GM19452 (cell line): ENCODE data around the gene GFM1.

ENCODE experiments used
- ATAC-seq: cut with Tn5 transposase; IDR thresholded peaks from one replicate; pipeline ENCODE4 v1.9.1; 2021; ENCODE audit not compliant: unreplicated experiment

Gene GFM1

DNA sequence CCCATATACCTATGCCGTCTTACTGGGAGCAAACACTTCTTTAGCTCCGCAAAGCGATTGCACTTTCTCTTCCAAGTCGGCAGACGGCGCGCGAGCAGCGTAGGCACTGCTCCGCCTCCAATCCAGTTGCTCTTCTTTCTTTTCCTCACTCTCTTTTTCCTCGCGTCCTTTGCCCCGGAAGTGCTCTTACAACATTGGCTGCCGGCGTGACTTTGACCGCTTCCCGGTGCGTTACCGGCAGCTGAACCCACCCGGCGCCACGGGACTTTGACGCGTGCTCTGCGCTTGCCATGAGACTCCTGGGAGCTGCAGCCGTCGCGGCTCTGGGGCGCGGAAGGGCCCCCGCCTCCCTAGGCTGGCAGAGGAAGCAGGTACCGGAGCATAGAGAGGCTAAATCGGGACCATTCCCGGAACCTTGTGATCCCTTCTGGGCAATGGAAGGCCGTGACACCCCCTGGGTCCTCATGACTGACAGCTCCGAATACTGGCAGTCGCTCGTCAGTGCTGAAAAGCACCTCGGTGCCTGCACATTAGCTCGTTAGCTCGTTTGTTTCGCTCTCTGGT, at the start of gene GFM1:
GFM1 (plus strand) TSS at position 183 of the 564 bp plus-strand sequence; CDS start at position 291, 108 bp downstream.
- peak; percentile 98 for ATAC-seq

DNA sequence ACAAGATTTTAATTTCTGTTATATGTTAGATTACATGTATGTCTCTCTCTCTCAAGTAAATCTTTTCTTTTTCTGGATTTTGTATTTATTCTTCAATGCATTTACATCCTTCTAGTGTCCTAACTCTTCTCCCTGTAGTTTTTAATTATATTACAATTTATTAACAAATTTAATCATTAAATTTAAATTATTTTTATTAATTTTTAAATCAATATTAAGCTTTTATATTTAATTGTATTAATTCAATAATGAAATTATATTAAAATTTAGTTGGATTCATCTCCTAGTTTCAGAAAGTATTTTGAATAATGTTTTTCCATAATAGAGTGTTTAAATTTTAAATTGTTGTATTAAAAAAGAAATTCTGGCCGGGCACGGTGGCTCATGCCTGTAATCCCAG, 43.5 kb upstream of the GFM1 start:
- no peak for ATAC-seq

DNA sequence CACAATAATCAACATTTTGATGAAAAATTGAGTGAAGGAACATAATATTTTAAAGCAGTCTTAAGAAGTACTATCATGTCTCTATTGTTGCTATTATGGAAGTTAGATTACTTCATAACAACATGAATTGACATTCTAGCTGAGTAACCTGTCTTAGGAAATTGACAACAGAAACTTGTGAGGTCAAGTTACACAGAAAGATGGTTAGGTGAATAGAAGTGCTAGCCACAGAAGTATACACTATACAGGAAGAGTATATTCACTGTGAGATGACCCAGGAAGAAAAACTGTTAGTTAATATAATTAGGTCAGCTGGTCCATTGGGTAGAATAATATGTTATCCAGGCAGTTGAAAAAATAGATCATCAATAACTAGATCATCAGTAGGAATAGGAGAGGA, 42.1 kb upstream of the GFM1 start:
- ATAC-seq: no peak

DNA sequence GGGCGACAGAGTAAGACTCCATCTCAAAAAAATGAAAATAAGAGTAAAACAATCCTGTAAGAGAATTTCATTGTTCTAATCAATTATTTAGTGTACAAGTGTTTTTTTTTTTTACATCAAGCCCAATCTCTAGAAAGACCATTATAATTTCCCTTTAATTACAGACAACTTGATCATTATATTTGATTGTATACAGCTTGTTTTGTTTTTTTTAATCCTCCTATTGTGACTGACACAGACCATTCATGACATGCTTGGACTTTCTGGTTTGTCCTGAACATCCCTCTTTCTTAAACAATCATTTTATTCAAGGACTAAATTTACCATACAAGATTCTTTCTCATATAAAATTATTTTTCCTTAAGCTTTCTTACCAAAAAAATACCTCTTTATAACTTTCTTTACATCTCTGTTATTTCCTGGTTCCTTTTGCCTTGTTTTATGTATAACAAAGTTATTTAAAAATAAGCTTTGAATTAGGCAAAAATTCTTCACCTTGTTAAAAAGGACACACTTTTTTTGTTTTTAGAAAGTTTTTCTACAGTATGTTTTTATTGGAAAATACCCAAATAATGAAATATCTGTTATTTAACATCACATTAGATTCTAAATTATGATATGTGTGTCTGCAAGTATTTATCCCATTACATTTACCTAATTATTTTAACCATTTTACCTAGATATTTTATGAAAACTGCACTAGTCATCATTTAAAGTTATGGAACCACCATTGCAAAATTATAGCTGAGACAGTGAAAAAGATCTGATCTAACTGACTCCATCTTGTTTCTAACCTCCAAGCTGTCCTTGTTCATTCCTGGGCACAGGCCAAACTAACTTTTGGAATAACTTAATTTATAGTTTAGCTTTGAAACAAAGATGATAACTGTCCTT, 26.1 kb upstream of the GFM1 start:
- no peak for ATAC-seq

DNA sequence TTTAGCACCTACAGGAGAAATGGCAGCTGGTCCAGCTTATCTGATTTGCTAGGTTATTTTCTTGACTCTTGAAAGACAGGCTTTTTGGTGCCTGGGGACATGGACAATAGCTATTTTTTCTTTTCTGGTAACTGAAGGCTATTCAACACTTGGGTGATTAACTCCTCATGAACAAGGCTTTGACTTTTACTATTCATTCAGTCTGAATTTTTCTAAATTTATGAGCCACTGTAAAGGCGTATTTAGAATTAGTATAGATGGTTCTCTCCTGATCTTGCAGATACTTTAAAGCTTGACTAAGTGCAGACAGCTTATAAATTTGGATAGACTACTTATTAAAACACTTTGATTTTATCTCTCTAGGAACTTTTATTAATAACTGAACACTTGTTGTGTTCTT, 18.4 kb upstream of the GFM1 start:
- ATAC-seq: no peak

DNA sequence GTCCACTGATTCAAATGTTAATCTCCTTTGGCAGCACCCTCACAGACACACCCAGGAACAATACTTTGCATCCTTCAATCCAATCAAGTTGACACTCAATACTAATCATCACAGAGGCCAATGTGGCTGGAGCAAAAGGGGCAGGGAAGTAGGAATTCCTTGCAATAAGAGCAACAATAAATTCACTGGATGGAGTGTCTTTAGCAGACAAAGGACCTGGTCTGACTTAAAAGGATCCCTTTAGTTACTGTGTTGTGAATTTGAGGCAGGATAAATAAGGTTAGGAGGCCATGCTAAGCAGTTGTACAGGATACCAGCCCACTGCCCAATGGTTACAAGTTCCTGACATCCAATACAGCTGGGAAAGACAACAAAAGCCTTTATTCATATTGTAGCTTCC, 12.3 kb upstream of the GFM1 start:
- no peak for ATAC-seq

DNA sequence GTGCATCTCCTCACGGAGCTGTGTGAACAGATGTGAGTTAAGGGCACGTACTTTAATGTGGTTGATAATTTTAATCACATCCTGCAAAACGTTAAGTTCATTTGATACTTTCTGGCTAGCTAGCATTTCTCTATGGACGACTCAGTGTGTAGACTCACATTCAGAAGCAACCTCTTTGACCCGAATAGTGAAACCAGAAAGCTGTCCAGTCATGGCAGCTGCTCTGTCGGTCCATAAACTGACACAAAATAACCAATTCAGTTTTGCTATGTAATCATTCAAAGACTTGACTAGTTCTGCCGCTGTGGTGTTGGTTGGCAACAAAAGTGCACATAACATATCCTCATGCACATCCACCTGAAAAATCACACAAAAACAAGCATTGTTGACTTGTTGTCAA, 3.7 kb upstream of the GFM1 start:
- no peak for ATAC-seq

DNA sequence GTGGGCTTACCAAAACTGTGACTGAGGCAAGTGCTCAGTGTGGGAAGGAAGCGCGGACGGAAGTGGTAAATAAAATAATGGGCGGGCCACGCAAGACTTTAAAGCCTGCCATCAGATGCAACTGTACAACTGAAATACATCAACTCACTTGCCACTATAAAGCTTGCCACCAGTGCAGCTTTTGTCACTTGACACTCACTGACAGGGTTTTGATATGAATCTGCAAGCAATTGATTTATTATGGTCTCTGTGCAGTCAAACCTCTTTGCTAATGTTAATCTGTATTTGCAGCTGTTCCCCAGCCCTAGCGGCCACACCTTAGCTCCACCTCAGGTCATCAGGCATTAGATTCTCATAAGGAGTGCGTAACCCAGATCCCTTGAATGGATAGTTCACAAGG, 2.3 kb upstream of the GFM1 start:
- no peak for ATAC-seq

DNA sequence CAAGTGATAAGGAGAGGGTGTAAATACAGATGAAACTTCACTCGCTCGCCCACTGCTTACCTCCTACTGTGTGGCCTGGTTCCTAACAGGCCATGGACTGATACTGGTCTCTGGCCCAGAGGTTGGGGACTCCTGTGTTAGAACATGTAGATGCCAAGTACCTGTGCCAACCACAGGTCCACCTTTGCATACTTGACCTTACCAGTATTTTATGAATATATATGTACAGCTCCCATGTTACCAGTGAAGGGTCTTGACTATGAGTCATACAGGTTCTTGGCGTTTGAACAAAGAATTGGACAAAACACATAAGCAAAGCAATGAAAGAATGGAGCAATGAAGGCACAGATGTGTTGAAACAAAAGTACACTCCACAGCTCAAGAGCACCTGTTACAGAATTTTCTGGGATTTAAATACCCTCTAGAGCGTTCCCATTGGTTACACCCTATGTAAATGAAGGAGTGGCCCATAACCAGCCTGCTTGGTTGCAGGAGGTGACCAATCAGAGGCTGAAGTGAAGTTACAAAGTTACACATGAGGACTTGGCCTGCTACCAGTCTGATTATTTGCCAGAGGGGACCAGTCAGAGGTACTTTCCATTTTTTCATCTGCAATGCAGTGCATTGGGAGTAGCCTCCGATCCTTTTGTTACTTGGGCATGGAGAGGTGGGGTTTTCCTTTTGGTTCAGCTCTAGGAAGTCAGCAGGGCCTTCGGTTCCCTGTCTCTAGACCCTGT, 1.7 kb upstream of the GFM1 start:
- no peak for ATAC-seq

DNA sequence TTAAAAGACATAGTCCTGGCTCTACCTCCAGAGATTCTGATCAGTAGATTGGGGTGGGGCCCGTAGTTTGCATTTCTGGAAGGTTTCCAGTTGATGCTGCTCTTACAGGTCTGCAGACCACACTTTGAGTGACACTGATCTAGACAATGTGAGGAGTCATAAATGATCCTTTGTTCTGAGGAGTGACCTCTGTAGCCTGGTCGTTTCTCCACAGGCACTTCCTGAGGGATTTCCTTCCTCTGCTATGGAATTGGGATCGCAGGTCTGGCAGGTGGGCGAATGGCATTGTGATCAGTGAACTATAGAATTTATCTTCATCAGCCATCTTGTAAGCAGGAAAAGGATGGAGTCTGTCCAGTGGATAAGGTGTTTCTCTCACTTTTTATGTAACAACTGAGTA, 5.5 kb downstream of the GFM1 start:
- ATAC-seq: no peak

DNA sequence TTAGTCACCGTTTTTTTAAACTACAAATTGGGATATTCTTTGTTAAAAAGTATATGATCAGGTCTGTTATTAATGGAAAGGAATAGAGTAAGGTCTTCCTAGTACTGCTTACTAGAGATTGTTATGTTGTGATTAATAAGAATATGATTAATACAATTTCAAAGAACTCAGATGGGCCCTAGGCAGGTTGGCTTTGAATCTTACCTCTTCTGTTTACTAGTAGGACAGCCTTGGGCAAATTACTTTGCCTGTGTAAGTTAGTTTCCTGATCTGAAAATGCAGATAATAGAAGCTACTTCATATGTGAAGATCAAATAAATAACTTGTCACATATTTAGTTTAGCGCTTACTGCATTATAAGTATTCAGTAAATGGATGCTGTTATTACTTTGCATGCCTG, 6.9 kb downstream of the GFM1 start:
- no peak for ATAC-seq

DNA sequence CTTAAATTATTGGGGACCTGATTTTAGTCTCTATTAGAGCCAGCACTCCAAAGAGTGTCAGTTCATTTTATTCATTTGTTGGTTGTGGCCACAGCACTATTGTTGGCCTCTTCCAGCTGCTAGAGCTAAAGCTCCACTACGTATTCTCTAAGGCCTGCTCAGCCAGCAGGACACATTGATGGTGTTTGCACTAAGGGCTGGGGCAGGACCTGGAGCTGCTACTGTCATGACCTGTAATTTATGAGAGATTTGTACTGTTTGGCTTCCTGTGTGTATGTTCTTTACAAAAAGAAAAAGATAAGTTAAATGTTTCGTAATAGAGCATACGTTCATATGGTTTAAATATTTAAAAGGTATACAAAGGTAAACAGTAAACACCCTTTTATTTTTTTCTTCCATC, 8.1 kb downstream of the GFM1 start:
- no peak for ATAC-seq

DNA sequence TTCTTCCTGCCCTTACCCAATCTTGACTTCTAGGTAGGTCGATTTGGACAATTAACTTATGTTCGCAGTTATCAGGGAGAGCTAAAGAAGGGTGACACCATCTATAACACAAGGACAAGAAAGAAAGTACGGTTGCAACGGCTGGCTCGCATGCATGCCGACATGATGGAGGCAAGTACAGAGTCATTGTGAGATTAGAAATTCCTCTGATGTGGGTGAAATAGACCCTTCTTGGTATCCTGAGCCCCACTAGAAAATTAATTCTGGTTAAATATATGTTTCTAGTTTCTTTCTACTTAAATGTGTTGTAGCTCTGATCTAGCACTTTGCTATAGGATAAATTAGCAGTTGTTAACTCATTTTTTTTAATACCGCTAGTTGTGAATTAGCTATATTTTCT, 14.6 kb downstream of the GFM1 start:
- ATAC-seq: no peak

DNA sequence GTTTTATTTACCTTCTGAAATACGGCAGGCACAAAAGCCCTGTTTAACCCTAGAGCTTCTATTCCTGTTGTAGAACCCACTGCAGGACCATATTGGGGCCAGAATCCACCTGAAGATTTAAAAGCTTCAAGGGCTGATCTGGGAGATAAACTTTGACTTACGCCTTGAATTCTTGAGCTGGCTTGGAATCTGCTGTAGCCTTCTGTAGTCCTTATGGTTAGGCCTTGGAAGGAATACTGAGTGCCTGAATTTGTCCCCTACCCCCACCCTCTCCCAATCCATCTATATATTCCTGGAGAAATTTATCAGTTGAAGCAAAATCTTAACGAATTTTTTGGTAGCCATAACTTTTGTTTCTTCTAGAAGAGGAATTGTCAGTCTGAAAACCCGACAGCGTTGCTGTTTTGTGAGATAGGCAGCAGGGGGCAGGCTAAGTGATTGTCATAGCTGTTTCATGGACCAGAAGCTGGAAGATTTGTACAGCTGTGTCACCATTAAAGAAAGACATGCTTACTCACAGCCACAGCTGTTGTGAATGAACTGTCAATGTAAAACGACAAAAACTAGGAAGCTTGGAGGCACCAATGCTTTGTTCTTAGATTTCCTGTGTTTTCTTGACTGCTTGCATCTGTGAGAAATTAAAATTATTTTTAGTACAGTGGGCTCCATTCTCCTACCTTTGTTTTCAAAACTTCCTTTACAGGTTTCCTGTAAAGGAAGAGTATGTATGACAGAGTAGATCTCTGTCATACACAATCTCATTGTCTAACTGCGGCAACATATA, 15.3 kb downstream of the GFM1 start:
- ATAC-seq: peak; percentile 84

DNA sequence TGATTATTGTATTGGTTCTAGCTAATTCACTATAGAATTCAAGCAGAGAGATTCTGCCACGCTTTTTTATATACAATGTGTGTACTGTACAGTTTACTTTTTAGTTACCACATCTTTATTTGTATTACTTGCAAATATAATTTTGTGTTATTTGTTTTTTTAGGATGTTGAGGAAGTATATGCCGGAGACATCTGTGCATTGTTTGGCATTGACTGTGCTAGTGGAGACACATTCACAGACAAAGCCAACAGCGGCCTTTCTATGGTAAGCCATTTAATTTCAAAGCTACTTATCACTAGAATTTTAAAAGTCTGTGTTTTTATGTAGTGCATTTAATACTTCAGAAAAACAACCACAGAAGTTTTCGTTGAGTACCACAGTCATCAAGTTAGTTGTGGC, 16.4 kb downstream of the GFM1 start:
- ATAC-seq: no peak

DNA sequence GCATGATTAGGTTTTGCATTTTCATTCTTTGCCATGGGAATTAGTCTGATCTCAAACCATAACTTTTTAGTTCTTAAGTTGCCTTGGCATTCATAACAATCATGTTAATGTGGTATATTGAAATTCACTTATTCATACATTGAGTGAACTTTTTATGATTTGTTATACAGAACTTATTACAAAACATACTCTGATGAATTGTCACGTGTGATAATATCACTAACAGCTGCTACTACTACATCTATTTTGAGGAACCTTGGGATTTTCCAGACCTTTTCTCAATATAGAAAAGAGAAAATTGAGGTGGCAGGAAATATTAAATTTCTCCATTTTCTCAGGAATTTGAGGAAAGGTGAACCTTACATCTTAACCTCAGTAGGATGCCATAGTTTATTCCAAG, 18.9 kb downstream of the GFM1 start:
- no peak for ATAC-seq

DNA sequence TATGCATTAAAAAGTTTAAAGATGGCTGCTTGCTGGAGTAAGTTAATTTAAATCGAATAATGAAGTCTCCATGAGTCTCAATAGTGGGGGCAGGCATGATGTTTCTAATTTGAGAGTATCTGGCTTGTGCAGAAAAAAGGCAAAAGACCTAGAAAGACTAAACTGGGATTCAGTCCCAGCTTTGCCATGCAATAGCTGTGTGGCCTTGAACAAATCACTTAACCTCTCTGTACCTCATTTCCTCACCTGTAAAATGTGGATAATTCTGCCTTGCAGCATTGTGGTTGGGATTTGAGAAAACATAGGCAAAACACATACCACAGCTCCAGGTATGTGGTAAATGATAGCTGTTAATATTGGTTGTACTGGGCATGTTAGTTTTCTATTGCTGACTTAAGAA, 19.5 kb downstream of the GFM1 start:
- no peak for ATAC-seq

DNA sequence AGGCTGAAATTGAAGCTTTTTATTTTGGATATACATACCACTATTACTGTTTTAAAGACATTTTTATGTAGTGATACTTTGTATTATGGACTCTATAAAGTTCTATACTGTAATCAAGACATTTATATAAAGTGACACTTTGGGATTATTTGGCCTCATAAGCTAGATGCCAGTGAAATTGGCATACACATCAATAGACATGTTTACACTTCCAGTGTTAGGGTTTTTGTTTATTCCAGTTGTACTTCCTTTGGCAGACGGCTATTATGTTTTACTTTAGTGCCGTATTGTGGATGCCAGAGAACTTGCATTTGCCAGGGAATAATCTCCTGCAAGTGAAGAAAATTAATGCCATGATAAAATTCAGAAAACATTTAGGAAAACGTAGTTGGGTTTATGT, 22.1 kb downstream of the GFM1 start:
- ATAC-seq: no peak

DNA sequence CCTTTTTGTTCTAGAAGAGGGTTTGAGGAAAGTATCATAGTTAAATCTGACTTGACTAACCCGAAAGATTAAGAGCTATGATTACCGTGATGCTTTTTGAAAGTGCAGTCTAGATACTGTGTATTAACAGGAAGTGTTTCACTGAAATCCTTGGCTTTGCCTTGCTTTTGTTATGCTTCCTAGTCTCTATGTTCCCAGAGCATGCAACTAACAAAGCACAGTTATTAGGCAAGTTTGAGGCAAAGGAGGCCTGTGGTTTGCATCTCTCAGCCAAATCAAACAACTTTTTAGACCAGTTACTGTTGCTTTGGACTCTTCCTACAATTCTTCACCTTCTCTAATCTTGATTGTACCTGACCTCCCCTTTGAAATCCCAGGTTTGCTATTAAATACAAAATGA, 24.2 kb downstream of the GFM1 start:
- ATAC-seq: no peak

DNA sequence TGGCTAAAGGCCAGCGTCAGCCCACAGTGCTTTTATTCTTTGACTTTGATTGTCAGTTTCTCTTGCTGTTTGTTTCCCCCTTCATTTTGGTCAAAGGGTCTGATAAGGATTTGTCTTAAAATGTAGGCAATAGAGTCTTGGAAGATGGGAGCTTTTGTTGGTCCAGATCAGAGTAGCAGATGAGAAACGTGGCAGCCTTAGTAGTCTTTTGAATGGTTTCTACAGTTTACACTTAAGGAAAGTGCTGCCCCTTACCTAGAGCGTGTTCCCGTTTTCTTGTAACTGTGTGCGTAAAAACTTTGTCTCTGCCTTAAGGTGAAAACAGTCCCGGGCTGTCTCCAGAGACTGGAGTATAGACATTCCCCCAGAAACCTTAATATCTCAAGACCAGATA, 27.5 kb downstream of the GFM1 start:
- no peak for ATAC-seq
